Kidney (tissue), 14 donors: ENCODE results near the gene CACNB3. TPM values are rescaled to one million over a fixed set of nuclear protein-coding genes. Genes with fewer than 3 reads are reported as not detected.

ENCODE experiments used
- DNase-seq, 5 donors: peaks; one replicate each; pipeline ENCODE4 v3.0.0-alpha.2; 2013 to 2020
- FAIRE-seq: peaks from 2 replicates; lab custom pipeline; 2012; peaks lifted over from hg19 to GRCh38; lab: Jason Lieb, UNC
- H3K27ac ChIP-seq, 2 donors: one replicate each; pipeline ENCODE4 v1.7.0; 2013; ENCODE audit warnings: low read depth in 2 of 2, low read length in 2 of 2, inconsistent platforms in 1 of 2
- H3K27me3 ChIP-seq: one replicate; pipeline ENCODE4 v1.7.1; 2013; ENCODE audit warnings: low read length, inconsistent platforms; ENCODE audit not compliant: control insufficient read depth, insufficient read depth
- H3K36me3 ChIP-seq, 3 donors: one replicate each; pipeline versions ENCODE4 v1.7.0 to v1.7.1; 2013; ENCODE audit warnings: low read length in 3 of 3, control low read depth in 1 of 3, inconsistent platforms in 1 of 3; ENCODE audit not compliant: insufficient read depth in 3 of 3, control insufficient read depth in 2 of 3
- H3K4me1 ChIP-seq, 3 donors: one replicate each; pipeline versions ENCODE4 v1.7.0 to v1.7.1; 2013; ENCODE audit warnings: low read length in 3 of 3, inconsistent platforms in 1 of 3, low read depth in 1 of 3; ENCODE audit not compliant: control insufficient read depth in 2 of 3, insufficient read depth in 2 of 3
- H3K4me3 ChIP-seq, 3 donors: one replicate each; pipeline versions ENCODE4 v1.7.0 to v1.8.1; 2013; ENCODE audit warnings: low read length in 3 of 3, control low read depth in 1 of 3, inconsistent platforms in 1 of 3
- H3K9ac ChIP-seq, 3 donors: one replicate each; pipeline versions ENCODE4 v1.7.0 to v1.7.1; 2013; ENCODE audit warnings: low read length in 3 of 3, control low read depth in 1 of 3, inconsistent platforms in 1 of 3
- H3K9me3 ChIP-seq, 3 donors: one replicate each; pipeline versions ENCODE4 v1.7.0 to v1.7.1; 2013; ENCODE audit warnings: low read length in 3 of 3, control low read depth in 1 of 3, inconsistent platforms in 1 of 3; ENCODE audit not compliant: control insufficient read depth in 2 of 3, insufficient read depth in 1 of 3
- intact Hi-C: fragments of 100-400 bp; cut with DNase I; formaldehyde crosslinking; loops from one replicate; pipeline ENCODE4 v1.11.1; 2022
- polyA plus RNA-seq: library from polyadenylated mRNA; stranded (reverse); fragments of 350-450 nt; fragmentation: Illumina TruSeq; extraction: RNeasy Lipid Tissue Mini Kit (QIAGEN cat#74804); gene quantifications from one replicate; pipeline ENCODE4 v1.2.3, GENCODE V29; 2014; ENCODE audit warnings: low read depth, low replicate concordance; ENCODE audit not compliant: insufficient read depth
- total RNA-seq: library from RNA; stranded (reverse); fragmentation: NEBNext Ultra II Directional; extraction: Animal tissue kit (Norgen Biotek cat#: 25700); gene quantifications from one replicate; pipeline ENCODE4 v1.2.1, GENCODE V29; 2021
- TF ChIP-seq, protein P1 (sequence below): IDR thresholded peaks from 3 replicates; pipeline ENCODE4 v1.5.1; 2012; ENCODE audit warnings: mild to moderate bottlenecking, moderate library complexity, borderline replicate concordance; ENCODE audit not compliant: insufficient read depth; ENCODE audit errors: extremely low read depth
- donor health status: control.
- donor health status: control.
- donor health status: control.
- donor health status: control.
- donor health status: control.
- donor health status: DM: yes; HTN: yes; CAD: no.
- donor health status: Normal renal cell carcinoma (clear cell type).

CACNB3 gene
- total and polyA plus RNA-seq, 2 donors from 2014 or later, result 17.9 to 19.6 TPM

DNA sequence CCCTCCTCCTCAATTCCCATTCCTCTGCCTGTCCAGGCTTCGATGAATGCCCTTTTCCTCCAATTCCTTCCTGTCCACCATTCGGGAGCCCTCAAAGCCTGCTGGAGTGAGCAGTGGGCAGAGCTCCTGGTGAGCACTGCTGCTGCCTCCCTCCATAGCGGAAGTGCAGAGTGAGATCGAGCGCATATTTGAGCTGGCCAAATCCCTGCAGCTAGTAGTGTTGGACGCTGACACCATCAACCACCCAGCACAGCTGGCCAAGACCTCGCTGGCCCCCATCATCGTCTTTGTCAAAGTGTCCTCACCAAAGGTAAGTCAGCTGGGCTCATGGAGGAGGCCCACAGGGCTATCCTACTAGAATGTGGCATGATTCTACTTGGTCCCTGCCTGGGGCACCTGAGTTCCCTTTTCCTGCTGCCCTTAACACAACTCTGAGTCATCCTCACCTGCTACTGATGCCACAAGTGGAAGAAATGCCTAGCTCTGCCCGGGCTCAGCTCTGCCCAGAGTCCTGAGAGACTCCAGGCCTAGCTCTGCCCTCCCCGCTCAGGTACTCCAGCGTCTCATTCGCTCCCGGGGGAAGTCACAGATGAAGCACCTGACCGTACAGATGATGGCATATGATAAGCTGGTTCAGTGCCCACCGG, 8.0 kb downstream of the CACNB3 start:
- no peak overlapping the region for H3K9ac ChIP-seq
- H3K9me3 ChIP-seq, result no peaks in the 10 kb centered on the region
- H3K36me3 ChIP-seq, result peaks cover 0 to 19% (median 11%) of the 10 kb centered on the region in 3 donors
- TF ChIP-seq, protein P1, sequence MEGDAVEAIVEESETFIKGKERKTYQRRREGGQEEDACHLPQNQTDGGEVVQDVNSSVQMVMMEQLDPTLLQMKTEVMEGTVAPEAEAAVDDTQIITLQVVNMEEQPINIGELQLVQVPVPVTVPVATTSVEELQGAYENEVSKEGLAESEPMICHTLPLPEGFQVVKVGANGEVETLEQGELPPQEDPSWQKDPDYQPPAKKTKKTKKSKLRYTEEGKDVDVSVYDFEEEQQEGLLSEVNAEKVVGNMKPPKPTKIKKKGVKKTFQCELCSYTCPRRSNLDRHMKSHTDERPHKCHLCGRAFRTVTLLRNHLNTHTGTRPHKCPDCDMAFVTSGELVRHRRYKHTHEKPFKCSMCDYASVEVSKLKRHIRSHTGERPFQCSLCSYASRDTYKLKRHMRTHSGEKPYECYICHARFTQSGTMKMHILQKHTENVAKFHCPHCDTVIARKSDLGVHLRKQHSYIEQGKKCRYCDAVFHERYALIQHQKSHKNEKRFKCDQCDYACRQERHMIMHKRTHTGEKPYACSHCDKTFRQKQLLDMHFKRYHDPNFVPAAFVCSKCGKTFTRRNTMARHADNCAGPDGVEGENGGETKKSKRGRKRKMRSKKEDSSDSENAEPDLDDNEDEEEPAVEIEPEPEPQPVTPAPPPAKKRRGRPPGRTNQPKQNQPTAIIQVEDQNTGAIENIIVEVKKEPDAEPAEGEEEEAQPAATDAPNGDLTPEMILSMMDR, result no peak
- H3K4me3 ChIP-seq, result no peak overlapping the region
- DNase-seq (no peak), FAIRE-seq (no peak)
- no peak overlapping the region for H3K27ac ChIP-seq
- intact Hi-C loops, result no loop called here
- no peaks in the 10 kb centered on the region for H3K4me1 ChIP-seq
- no peaks in the 10 kb centered on the region for H3K27me3 ChIP-seq

DNA sequence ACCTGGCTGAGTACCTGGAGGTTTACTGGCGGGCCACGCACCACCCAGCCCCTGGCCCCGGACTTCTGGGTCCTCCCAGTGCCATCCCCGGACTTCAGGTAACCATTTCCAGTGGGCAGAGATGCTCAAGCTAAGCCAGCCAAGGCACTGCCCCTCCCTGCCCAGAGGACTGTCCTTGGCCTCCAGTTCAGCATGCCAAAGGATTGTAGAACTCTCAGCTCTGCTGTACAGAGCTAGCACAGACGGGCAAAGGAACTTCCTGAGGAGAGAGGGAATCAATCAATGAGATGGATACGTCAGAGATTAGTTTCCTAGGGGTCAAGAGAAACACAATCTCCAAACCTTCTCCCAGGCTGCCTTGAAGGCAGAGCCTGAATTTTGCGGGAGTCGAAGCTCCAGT, 8.7 kb downstream of the CACNB3 start:
- H3K9me3 ChIP-seq, result no peaks in the 10 kb centered on the region
- H3K36me3 ChIP-seq, result peaks cover 3 to 26% (median 18%) of the 10 kb centered on the region in 3 donors
- no peak overlapping the region for H3K4me3 ChIP-seq
- no peak for DNase-seq
- intact Hi-C loops, result no loop called here
- no peaks in the 10 kb centered on the region for H3K4me1 ChIP-seq
- H3K27me3 ChIP-seq, result no peaks in the 10 kb centered on the region
- FAIRE-seq, result no peak
- H3K9ac ChIP-seq, result no peak overlapping the region
- no peak overlapping the region for H3K27ac ChIP-seq
- TF ChIP-seq, protein P1, result no peak

DNA sequence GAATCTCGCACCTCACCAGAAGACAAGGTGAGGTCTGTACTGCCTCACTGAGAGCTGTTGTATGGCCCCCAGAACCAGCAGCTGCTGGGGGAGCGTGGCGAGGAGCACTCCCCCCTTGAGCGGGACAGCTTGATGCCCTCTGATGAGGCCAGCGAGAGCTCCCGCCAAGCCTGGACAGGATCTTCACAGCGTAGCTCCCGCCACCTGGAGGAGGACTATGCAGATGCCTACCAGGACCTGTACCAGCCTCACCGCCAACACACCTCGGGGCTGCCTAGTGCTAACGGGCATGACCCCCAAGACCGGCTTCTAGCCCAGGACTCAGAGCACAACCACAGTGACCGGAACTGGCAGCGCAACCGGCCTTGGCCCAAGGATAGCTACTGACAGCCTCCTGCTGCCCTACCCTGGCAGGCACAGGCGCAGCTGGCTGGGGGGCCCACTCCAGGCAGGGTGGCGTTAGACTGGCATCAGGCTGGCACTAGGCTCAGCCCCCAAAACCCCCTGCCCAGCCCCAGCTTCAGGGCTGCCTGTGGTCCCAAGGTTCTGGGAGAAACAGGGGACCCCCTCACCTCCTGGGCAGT, 9.3 kb downstream of the CACNB3 start:
- TF ChIP-seq, protein P1, result no peak
- Histone ChIP-seq H3K36me3 (peaks cover 6 to 32% (median 24%) of the 10 kb centered on the region in 3 donors), H3K27me3 (no peaks in the 10 kb centered on the region), H3K27ac (no peak overlapping the region), H3K4me1 (no peaks in the 10 kb centered on the region), H3K4me3 (no peak overlapping the region), H3K9ac (no peak overlapping the region), H3K9me3 (no peaks in the 10 kb centered on the region)
- DNase-seq (no peak), FAIRE-seq (no peak)
- intact Hi-C loops, result no loop called here
